Measurements from ENCODE around the gene SLC12A7. TPM values are rescaled to one million over a fixed set of nuclear protein-coding genes. Genes with fewer than 3 reads are reported as not detected.
"Not testable (repeated sequence)": the region's sequence is repeated elsewhere in the genome, so short reads cannot be mapped to it uniquely, and the experiment has no call there.

The SLC12A7 gene
- total and polyA plus RNA-seq, 2 of the 13 experiments (the other 11 are each of a cell fraction or from before 2014, with no cell fraction given), result 14.0 to 18.5 TPM

- no peak for TF ChIP-seq ZNF230 (CRISPR knock-in tag; IDR thresholded peaks at IDR 0.05)
- no peak for TF ChIP-seq NCOA1 (CRISPR knock-in tag; IDR thresholded peaks at IDR 0.05)
- no peak for TF ChIP-seq ZNF878 (CRISPR knock-in tag; IDR thresholded peaks at IDR 0.05)
- no peak for TF ChIP-seq TFE3 (CRISPR knock-in tag; IDR thresholded peaks at IDR 0.05)
- TF ChIP-seq AGO2 (optimal IDR thresholded peaks at IDR 0.05; ENCODE audit: low read depth, low read length), result peak; percentile 88
- no peak for TF ChIP-seq NFE2L2 (IDR thresholded peaks at IDR 0.05; ENCODE audit: low read length)
- TF ChIP-seq SOX5 (CRISPR knock-in tag; IDR thresholded peaks at IDR 0.05; ENCODE audit: borderline replicate concordance), result no peak
- TF ChIP-seq DNMT1 (CRISPR knock-in tag; IDR thresholded peaks at IDR 0.05), result 0 out of 2 replicates have a peak, but pooled peaks have one; percentile 21
- no peak for TF ChIP-seq NFE2 (CRISPR knock-in tag; IDR thresholded peaks at IDR 0.05)
- no peak for TF ChIP-seq CREM (IDR thresholded peaks at IDR 0.05)
- TF ChIP-seq CREM (CRISPR knock-in tag; IDR thresholded peaks at IDR 0.05), result no peak
- TF ChIP-seq PAWR (CRISPR knock-in tag; IDR thresholded peaks at IDR 0.05; ENCODE audit: borderline replicate concordance), result no peak
Observed at GRCh38 chr5:1083823-1084605, 27.8 kb downstream of the SLC12A7 start (continued).

GRCh38 chr5:1083026-1083425 lies 28.8 kb downstream of the SLC12A7 start:
- DNase-seq (ENCODE audit: low spot score); H3K27ac ChIP-seq (ENCODE audit: extremely low read length, insufficient read depth, low read length); H3K9ac ChIP-seq (ENCODE audit: insufficient read depth, low read depth, low read length); H3K4me2 ChIP-seq (ENCODE audit: low read depth, low read length); H2AFZ ChIP-seq (ENCODE audit: low read length); H3K4me3 ChIP-seq (replicated peaks in 1 of 3; ENCODE audit: insufficient read depth in 1 of 3, low read depth in 2 of 3, low read length in 3 of 3); POLR2A ChIA-PET; ATAC-seq; intact Hi-C loops (cut with micrococcal nuclease; ENCODE audit: unreplicated experiment); H3K79me2 ChIP-seq (ENCODE audit: insufficient read depth, low read length); H3K27me3 ChIP-seq (ENCODE audit: control insufficient read depth in 1 of 2, insufficient read depth in 2 of 2, low read length in 2 of 2); H3K9me3 ChIP-seq (ENCODE audit: low read length); CTCF ChIA-PET (ENCODE audit: low intra/inter-chr PET ratio, low total read pairs); H4K20me1 ChIP-seq (ENCODE audit: insufficient read depth, low read length); in situ Hi-C loops (cut with HindIII; ENCODE audit: extremely low pct_ligation_motif_present, low pct_unique_long_range_greater_than_20kb); H3K4me1 ChIP-seq (ENCODE audit: insufficient read depth, low read length); FAIRE-seq; BruUV-seq (replicated peaks): not testable (repeated sequence)
- WGBS (ENCODE audit: low lambda C conversion rate), result 95% methylated on average over 11 of the region's 15 CpGs
- peaks cover 28 to 76% of the 10 kb centered on the region in 2 experiments for H3K36me3 ChIP-seq (replicated peaks in 1 of 2; ENCODE audit: control insufficient read depth in 1 of 2, insufficient read depth in 2 of 2, low read length in 2 of 2)
